ENCODE results near the gene STON2. TPM values are rescaled to one million over a fixed set of nuclear protein-coding genes. Genes with fewer than 3 reads are reported as not detected.

Gene STON2
- total RNA-seq, 2 experiments from 2014 or later: 0.58 TPM; not detected in 1

- TF ChIP-seq, protein P1, sequence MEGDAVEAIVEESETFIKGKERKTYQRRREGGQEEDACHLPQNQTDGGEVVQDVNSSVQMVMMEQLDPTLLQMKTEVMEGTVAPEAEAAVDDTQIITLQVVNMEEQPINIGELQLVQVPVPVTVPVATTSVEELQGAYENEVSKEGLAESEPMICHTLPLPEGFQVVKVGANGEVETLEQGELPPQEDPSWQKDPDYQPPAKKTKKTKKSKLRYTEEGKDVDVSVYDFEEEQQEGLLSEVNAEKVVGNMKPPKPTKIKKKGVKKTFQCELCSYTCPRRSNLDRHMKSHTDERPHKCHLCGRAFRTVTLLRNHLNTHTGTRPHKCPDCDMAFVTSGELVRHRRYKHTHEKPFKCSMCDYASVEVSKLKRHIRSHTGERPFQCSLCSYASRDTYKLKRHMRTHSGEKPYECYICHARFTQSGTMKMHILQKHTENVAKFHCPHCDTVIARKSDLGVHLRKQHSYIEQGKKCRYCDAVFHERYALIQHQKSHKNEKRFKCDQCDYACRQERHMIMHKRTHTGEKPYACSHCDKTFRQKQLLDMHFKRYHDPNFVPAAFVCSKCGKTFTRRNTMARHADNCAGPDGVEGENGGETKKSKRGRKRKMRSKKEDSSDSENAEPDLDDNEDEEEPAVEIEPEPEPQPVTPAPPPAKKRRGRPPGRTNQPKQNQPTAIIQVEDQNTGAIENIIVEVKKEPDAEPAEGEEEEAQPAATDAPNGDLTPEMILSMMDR (IDR thresholded peaks at IDR 0.05): no peak
- Mint-ChIP-seq H3K36me3 (ENCODE audit: low read depth) (no peaks in the 10 kb centered on the region), H3K4me1 (ENCODE audit: low read depth) (no peaks in the 10 kb centered on the region), H3K27ac (no peak overlapping the region), H3K4me3 (no peak overlapping the region), H3K27me3 (peaks cover 2% of the 10 kb centered on the region), H3K9me3 (no peaks in the 10 kb centered on the region)
- DNase-seq (no peak), ATAC-seq (no peak)
- ChIA-PET POLR2A (no interaction called here), CTCF (no interaction called here)
- intact Hi-C loops (cut with micrococcal nuclease): no loop called here
Observed at GRCh38 chr14:81330619-81331122, 69.5 kb downstream of the STON2 start.

DNA sequence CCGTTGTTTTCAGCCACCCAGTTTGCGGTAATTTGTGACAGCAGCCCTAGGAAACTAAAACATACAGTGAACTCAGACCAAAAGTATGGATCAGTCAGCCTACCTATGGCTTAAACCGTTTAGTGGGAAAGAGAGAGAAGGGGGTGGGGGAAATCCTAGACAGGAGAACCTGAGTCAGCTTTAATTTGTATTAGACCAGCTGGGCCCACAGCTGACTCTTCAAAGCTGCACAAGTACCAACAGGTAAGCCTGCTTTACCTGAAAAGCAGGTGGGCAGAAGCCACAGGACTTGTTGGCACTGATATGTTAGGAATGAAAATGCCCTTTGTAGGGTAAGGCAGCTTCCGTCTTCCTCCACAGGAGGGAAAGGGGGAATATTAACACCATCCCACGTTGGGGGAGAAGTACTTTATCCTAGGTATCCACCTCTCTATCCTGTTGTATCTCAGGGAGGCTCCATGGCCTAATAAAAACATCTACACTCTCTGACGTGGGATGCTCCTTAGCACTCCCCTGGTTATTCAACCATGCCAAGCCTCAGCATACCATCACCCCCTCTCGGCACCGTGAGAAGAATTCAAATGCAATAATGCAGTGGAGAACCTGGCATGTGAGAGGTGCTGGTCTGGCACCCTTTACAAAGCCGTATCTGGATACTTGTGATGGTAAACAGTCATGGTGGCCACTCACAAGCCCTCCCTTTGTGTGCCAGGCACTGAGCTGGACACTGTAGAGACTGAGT, 70.3 kb downstream of the STON2 start:
- H3K4me1 Mint-ChIP-seq (ENCODE audit: low read depth): no peaks in the 10 kb centered on the region
- H3K4me3 Mint-ChIP-seq: no peak overlapping the region
- H3K36me3 Mint-ChIP-seq (ENCODE audit: low read depth): no peaks in the 10 kb centered on the region
- TF ChIP-seq, protein P1 (IDR thresholded peaks at IDR 0.05): no peak
- no peak overlapping the region for H3K27ac Mint-ChIP-seq
- DNase-seq: no peak
- no peak for ATAC-seq
- ChIA-PET CTCF (interaction anchor here (0.6 kb wide), 1 partner anchor 64 kb away, joined by 3 read pairs; no protein-coding TSS in a partner anchor), POLR2A (no interaction called here)
- peaks cover 2% of the 10 kb centered on the region for H3K27me3 Mint-ChIP-seq
- H3K9me3 Mint-ChIP-seq: no peaks in the 10 kb centered on the region
- intact Hi-C loops (cut with micrococcal nuclease): no loop called here

DNA sequence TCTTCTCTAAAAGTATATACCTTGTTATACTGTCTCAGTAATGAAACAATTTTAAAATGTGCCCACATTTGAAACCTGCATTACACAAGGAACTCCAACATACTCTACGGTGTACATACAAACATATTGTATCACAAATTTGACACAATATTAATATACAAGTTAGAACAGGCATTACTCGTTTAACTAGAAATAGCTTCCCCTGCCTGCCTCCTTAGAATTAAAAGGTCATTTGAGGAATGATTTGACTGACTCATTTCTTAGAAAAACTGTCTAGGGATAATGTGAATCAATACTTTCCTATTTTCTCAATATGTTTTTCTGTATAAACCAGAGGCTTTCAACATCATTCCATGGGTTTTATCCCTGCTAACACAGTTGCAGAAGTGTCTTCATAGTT, 73.7 kb downstream of the STON2 start:
- ATAC-seq: no peak
- Mint-ChIP-seq H3K9me3 (no peaks in the 10 kb centered on the region), H3K27me3 (no peaks in the 10 kb centered on the region), H3K27ac (no peak overlapping the region), H3K4me1 (ENCODE audit: low read depth) (no peaks in the 10 kb centered on the region), H3K4me3 (no peak overlapping the region), H3K36me3 (ENCODE audit: low read depth) (no peaks in the 10 kb centered on the region)
- POLR2A ChIA-PET: no interaction called here
- TF ChIP-seq, protein P1 (IDR thresholded peaks at IDR 0.05): no peak
- no peak for DNase-seq
- intact Hi-C loops (cut with micrococcal nuclease): no loop called here
- CTCF ChIA-PET: interaction anchor here (0.9 kb wide), 1 partner anchor 11 kb away, joined by 3 read pairs; no protein-coding TSS in a partner anchor

DNA sequence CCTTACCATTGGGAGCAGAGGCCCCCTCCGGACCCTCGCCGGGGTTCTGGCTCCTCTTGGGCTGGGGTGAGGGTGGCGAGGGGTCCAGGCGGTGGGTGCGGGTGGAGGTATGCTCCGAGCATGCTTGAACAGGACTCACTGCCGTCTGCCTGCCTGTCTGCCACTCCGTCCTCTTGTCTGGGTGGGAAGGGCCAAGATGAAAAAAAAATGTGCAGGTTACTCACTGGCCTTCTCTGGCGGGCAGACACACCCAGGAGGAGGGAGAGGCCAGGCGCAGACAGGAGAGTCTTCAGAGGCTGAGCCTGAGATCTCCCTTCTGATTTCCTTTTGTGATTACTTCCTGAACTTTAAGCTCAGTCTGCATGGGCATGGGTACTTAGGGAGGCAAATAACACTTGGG, 76.1 kb downstream of the STON2 start:
- ATAC-seq (no peak), DNase-seq (no peak)
- intact Hi-C loops (cut with micrococcal nuclease): no loop called here
- H3K27ac Mint-ChIP-seq: no peak overlapping the region
- POLR2A ChIA-PET: interaction anchor here (0.6 kb wide), 1 partner anchor 52 kb away, joined by 3 read pairs; no protein-coding TSS in a partner anchor
- CTCF ChIA-PET: no interaction called here
- H3K27me3 Mint-ChIP-seq: no peaks in the 10 kb centered on the region
- H3K4me1 Mint-ChIP-seq (ENCODE audit: low read depth): no peaks in the 10 kb centered on the region
- H3K4me3 Mint-ChIP-seq: no peak overlapping the region
- no peaks in the 10 kb centered on the region for H3K9me3 Mint-ChIP-seq
- H3K36me3 Mint-ChIP-seq (ENCODE audit: low read depth): no peaks in the 10 kb centered on the region
- TF ChIP-seq, protein P1 (IDR thresholded peaks at IDR 0.05): no peak

DNA sequence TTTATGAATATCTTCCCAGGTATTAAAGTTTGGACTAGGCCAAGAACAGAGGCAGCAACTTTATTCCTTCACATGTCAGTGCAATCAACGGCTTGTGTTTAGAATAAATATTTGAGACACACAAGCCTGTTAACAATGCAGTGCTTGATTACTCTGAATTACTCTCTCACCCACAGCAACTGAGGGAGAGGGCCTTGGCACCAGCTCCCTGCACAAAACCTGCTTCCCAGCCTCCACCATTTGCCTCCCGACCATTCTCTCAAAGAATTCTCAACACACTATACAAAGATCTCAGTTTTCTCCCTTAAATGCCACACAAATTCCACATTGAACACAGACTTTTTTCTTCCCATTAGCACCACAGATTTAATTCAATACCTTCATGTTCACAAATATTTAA, 77.0 kb downstream of the STON2 start:
- TF ChIP-seq, protein P1 (IDR thresholded peaks at IDR 0.05): no peak
- Mint-ChIP-seq H3K4me3 (no peak overlapping the region), H3K9me3 (no peaks in the 10 kb centered on the region), H3K27ac (no peak overlapping the region), H3K27me3 (no peaks in the 10 kb centered on the region), H3K4me1 (ENCODE audit: low read depth) (no peaks in the 10 kb centered on the region), H3K36me3 (ENCODE audit: low read depth) (no peaks in the 10 kb centered on the region)
- no peak for ATAC-seq
- ChIA-PET POLR2A (no interaction called here), CTCF (no interaction called here)
- intact Hi-C loops (cut with micrococcal nuclease): no loop called here
- no peak for DNase-seq
